Frontal cortex (tissue), 4 donors: ENCODE results near the gene CEACAM5. TPM values are rescaled to one million over a fixed set of nuclear protein-coding genes. Genes with fewer than 3 reads are reported as not detected.
"Not testable (repeated sequence)": the region's sequence is repeated elsewhere in the genome, so short reads cannot be mapped to it uniquely, and the experiment has no call there.

ENCODE experiments used
- DNase-seq, 2 donors: peaks; one replicate each; pipeline ENCODE4 v3.0.0; 2012; ENCODE audit warnings: low spot score in 2 of 2
- FAIRE-seq: peaks from 2 replicates; lab custom pipeline; 2012; peaks lifted over from hg19 to GRCh38; lab: Jason Lieb, UNC
- total RNA-seq: library from RNA; depleted of rRNA; stranded (reverse); fragments of >200 nt; gene quantifications from one replicate; pipeline ENCODE4 v1.2.3, GENCODE V29; 2014
- donor health status: control.
- donor health status: control.
- donor health status: control.

Gene CEACAM5
- total RNA-seq, 1 donor from 2014 or later = not detected

DNA sequence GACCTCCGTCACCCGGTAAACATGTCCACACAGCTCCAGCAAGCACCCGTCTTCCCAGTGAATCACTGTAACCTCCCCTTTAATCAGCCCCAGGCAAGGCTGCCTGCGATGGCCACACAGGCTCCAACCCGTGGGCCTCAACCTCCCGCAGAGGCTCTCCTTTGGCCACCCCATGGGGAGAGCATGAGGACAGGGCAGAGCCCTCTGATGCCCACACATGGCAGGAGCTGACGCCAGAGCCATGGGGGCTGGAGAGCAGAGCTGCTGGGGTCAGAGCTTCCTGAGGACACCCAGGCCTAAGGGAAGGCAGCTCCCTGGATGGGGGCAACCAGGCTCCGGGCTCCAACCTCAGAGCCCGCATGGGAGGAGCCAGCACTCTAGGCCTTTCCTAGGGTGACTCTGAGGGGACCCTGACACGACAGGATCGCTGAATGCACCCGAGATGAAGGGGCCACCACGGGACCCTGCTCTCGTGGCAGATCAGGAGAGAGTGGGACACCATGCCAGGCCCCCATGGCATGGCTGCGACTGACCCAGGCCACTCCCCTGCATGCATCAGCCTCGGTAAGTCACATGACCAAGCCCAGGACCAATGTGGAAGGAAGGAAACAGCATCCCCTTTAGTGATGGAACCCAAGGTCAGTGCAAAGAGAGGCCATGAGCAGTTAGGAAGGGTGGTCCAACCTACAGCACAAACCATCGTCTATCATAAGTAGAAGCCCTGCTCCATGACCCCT is 9.0 kb upstream of the CEACAM5 start:
- DNase-seq = no peak
- FAIRE-seq = no peak

DNA sequence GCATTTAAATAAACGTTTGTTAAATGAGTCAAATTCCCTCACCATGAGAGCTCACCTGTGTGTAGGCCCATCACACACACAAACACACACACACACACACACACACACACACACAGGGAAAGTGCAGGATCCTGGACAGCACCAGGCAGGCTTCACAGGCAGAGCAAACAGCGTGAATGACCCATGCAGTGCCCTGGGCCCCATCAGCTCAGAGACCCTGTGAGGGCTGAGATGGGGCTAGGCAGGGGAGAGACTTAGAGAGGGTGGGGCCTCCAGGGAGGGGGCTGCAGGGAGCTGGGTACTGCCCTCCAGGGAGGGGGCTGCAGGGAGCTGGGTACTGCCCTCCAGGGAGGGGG is 8.5 kb upstream of the CEACAM5 start:
- no peak for DNase-seq
- FAIRE-seq = no peak

DNA sequence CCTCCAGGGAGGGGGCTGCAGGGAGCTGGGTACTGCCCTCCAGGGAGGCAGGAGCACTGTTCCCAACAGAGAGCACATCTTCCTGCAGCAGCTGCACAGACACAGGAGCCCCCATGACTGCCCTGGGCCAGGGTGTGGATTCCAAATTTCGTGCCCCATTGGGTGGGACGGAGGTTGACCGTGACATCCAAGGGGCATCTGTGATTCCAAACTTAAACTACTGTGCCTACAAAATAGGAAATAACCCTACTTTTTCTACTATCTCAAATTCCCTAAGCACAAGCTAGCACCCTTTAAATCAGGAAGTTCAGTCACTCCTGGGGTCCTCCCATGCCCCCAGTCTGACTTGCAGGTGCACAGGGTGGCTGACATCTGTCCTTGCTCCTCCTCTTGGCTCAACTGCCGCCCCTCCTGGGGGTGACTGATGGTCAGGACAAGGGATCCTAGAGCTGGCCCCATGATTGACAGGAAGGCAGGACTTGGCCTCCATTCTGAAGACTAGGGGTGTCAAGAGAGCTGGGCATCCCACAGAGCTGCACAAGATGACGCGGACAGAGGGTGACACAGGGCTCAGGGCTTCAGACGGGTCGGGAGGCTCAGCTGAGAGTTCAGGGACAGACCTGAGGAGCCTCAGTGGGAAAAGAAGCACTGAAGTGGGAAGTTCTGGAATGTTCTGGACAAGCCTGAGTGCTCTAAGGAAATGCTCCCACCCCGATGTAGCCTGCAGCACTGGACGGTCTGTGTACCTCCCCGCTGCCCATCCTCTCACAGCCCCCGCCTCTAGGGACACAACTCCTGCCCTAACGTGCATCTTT is 7.8 kb upstream of the CEACAM5 start:
- DNase-seq = no peak
- no peak for FAIRE-seq

DNA sequence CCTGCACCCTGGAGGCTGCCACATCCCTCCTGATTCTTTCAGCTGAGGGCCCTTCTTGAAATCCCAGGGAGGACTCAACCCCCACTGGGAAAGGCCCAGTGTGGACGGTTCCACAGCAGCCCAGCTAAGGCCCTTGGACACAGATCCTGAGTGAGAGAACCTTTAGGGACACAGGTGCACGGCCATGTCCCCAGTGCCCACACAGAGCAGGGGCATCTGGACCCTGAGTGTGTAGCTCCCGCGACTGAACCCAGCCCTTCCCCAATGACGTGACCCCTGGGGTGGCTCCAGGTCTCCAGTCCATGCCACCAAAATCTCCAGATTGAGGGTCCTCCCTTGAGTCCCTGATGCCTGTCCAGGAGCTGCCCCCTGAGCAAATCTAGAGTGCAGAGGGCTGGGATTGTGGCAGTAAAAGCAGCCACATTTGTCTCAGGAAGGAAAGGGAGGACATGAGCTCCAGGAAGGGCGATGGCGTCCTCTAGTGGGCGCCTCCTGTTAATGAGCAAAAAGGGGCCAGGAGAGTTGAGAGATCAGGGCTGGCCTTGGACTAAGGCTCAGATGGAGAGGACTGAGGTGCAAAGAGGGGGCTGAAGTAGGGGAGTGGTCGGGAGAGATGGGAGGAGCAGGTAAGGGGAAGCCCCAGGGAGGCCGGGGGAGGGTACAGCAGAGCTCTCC is 6.9 kb upstream of the CEACAM5 start:
- FAIRE-seq (no peak), DNase-seq (no peak)

DNA sequence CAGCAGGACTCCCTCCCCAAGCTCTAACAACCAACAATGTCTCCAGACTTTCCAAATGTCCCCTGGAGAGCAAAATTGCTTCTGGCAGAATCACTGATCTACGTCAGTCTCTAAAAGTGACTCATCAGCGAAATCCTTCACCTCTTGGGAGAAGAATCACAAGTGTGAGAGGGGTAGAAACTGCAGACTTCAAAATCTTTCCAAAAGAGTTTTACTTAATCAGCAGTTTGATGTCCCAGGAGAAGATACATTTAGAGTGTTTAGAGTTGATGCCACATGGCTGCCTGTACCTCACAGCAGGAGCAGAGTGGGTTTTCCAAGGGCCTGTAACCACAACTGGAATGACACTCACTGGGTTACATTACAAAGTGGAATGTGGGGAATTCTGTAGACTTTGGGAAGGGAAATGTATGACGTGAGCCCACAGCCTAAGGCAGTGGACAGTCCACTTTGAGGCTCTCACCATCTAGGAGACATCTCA is 6.2 kb upstream of the CEACAM5 start:
- no peak for DNase-seq
- FAIRE-seq = no peak

DNA sequence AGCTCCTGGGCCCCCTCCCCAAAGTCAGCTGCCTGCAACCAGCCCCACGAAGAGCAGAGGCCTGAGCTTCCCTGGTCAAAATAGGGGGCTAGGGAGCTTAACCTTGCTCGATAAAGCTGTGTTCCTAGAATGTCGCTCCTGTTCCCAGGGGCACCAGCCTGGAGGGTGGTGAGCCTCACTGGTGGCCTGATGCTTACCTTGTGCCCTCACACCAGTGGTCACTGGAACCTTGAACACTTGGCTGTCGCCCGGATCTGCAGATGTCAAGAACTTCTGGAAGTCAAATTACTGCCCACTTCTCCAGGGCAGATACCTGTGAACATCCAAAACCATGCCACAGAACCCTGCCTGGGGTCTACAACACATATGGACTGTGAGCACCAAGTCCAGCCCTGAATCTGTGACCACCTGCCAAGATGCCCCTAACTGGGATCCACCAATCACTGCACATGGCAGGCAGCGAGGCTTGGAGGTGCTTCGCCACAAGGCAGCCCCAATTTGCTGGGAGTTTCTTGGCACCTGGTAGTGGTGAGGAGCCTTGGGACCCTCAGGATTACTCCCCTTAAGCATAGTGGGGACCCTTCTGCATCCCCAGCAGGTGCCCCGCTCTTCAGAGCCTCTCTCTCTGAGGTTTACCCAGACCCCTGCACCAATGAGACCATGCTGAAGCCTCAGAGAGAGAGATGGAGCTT is 4.7 kb upstream of the CEACAM5 start:
- FAIRE-seq = no peak
- DNase-seq = no peak

DNA sequence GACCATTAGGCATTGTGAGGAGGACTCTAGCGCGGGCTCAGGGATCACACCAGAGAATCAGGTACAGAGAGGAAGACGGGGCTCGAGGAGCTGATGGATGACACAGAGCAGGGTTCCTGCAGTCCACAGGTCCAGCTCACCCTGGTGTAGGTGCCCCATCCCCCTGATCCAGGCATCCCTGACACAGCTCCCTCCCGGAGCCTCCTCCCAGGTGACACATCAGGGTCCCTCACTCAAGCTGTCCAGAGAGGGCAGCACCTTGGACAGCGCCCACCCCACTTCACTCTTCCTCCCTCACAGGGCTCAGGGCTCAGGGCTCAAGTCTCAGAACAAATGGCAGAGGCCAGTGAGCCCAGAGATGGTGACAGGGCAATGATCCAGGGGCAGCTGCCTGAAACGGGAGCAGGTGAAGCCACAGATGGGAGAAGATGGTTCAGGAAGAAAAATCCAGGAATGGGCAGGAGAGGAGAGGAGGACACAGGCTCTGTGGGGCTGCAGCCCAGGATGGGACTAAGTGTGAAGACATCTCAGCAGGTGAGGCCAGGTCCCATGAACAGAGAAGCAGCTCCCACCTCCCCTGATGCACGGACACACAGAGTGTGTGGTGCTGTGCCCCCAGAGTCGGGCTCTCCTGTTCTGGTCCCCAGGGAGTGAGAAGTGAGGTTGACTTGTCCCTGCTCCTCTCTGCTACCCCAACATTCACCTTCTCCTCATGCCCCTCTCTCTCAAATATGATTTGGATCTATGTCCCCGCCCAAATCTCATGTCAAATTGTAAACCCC is 2.8 kb upstream of the CEACAM5 start:
- DNase-seq = no peak
- no peak for FAIRE-seq

DNA sequence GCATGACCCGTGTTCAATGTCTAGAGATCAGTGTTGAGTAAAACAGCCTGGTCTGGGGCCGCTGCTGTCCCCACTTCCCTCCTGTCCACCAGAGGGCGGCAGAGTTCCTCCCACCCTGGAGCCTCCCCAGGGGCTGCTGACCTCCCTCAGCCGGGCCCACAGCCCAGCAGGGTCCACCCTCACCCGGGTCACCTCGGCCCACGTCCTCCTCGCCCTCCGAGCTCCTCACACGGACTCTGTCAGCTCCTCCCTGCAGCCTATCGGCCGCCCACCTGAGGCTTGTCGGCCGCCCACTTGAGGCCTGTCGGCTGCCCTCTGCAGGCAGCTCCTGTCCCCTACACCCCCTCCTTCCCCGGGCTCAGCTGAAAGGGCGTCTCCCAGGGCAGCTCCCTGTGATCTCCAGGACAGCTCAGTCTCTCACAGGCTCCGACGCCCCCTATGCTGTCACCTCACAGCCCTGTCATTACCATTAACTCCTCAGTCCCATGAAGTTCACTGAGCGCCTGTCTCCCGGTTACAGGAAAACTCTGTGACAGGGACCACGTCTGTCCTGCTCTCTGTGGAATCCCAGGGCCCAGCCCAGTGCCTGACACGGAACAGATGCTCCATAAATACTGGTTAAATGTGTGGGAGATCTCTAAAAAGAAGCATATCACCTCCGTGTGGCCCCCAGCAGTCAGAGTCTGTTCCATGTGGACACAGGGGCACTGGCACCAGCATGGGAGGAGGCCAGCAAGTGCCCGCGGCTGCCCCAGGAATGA is 1.5 kb upstream of the CEACAM5 start:
- DNase-seq (peak in 1 of 2 donors; percentile 48), FAIRE-seq (no peak)

DNA sequence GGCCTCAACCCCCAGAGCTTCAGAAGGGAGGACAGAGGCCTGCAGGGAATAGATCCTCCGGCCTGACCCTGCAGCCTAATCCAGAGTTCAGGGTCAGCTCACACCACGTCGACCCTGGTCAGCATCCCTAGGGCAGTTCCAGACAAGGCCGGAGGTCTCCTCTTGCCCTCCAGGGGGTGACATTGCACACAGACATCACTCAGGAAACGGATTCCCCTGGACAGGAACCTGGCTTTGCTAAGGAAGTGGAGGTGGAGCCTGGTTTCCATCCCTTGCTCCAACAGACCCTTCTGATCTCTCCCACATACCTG is 969 bp upstream of the CEACAM5 start:
- no peak for DNase-seq
- no peak for FAIRE-seq

DNA sequence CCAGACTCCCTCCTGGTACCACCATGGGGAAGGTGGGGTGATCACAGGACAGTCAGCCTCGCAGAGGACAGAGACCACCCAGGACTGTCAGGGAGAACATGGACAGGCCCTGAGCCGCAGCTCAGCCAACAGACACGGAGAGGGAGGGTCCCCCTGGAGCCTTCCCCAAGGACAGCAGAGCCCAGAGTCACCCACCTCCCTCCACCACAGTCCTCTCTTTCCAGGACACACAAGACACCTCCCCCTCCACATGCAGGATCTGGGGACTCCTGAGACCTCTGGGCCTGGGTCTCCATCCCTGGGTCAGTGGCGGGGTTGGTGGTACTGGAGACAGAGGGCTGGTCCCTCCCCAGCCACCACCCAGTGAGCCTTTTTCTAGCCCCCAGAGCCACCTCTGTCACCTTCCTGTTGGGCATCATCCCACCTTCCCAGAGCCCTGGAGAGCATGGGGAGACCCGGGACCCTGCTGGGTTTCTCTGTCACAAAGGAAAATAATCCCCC is 505 bp upstream of the CEACAM5 start:
- DNase-seq = no peak
- no peak for FAIRE-seq

DNA sequence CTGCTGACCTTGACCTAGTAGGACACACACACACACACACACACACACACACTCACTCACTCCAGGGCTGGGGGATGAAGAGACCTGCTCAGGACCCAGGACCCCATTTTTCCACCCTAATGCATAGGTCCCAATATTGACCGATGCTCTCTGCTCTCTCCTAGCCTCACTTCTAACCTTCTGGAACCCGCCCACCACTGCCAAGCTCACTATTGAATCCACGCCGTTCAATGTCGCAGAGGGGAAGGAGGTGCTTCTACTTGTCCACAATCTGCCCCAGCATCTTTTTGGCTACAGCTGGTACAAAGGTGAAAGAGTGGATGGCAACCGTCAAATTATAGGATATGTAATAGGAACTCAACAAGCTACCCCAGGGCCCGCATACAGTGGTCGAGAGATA is 1.1 kb downstream of the CEACAM5 start:
- not testable (repeated sequence) for DNase-seq, FAIRE-seq

DNA sequence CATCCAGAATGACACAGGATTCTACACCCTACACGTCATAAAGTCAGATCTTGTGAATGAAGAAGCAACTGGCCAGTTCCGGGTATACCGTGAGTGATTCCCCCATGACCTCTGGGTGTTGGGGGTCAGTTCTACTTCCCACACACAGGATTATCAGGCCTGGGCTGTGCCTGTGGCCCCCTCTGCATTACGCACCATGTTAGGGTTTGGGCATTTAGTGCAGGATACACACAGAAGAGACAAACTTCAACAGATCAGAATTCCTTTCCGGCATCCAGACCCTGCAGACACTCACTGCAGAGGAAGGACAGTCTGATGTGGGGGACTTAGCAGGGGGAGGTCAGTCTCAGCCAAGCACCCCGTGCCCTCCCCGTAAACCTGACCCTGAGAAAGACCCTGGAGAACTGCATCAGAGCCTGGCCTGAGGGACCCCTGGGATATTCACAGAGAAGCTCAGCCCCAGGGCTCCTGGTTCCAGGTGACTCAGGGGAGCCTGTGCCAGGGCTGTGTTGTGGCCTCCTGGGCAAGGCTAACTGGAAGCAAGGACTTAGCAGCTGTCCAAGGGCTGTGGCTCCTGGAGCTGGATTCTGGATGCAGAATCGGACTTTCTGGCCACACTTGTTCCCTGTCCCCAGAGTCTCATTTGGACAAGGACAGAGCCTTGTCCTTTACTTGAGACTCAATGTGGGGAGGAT is 1.7 kb downstream of the CEACAM5 start:
- FAIRE-seq = no peak

DNA sequence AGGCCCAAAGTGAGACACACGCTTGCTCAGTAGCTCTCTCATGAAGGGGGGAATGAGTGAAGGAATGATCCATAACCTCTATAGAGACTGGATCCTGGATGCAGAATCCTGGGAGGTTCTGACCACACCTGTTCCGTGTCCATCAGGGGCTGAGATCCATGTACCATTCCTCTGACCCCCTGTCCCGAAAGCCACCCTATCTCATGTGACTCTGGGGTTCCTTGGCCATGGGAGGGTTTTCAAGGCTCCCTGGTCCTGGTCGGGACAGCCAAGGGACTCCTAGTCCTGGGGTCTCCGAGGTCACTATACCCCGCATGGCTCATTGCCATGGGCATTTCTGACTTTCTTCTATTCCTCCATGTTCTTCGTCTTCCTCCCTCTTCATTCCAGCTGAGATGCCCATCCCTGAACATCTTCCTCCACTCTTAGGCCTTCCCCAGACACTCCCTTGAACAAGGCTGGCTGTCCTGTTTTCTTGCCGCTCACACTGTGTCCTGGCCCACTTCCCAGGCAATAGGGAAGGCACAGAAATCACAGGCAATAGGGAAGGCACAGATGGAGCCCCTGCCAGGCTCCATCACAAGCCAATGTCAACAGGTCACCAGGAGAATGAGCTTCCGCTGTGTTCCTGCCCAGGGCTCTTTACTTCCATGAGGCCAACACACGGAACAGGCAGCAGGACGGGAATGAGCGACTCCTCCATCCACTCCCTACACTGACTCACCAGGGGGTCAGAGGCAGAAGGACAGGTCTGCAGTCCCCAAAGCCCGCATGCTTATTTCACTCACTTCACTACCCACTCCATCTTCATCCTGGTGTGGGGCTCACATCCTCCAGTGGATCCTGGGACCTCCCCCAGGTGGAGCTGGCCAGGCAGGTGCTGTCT is 3.2 kb downstream of the CEACAM5 start:
- FAIRE-seq (no peak), DNase-seq (no peak)

More for the DNA sequence above, 1.7 kb downstream of the CEACAM5 start:
- DNase-seq = no peak

DNA sequence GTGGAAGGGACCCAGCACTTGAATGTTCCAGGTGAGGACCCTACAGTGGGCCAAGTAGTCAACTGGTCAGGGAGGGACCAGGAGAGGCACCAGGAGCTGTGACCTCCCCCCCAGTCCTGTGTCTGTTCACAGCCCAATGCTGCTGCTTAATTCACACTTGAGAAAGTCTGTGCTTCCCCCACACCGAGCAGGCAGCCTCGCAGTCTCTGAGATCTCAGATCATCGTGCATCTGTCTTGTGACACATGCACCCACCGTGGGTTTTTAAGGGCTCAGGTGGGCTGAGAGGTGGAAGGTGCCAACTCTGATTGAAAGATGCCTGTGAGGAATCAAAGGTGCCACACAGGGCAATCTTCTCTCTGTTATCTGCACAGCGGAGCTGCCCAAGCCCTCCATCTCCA is 6.2 kb downstream of the CEACAM5 start:
- DNase-seq (no peak), FAIRE-seq (no peak)

DNA sequence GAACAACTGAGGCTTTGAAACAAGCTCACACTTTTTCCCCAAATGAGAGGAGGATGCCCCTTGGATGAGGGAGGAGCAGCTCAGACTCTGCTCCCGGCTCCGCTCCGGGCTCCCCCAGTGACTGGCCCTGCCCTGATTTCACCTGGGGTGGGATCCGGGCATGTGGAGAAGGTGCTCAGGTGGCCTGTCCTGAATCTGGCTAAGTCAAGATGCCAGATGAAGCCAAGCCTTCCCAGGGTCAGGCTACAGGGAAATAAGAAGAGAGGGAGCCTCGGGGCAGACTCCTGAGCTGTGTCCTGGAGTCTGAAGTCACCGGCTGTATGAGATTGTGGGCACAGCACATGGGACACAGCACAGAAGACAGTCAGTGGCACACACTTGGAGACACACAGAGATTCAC is 10.3 kb downstream of the CEACAM5 start:
- no peak for DNase-seq

DNA sequence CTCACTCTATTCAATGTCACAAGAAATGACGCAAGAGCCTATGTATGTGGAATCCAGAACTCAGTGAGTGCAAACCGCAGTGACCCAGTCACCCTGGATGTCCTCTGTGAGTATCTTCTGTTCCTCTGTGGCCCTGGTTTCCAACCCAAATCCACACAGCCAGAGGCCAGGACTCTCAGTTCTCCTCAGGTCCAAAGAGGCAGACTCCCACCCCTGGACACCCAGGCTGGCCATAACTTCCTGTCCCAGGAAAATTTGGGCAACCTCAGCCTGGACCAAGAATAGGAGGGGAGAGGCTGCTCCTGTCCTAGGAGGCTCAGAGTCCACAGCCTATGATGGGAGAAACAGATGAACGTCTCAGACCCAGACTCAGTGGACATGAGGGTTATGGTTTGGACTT is 11.7 kb downstream of the CEACAM5 start:
- no peak for FAIRE-seq
- DNase-seq = no peak

More for the DNA sequence above, 10.3 kb downstream of the CEACAM5 start:
- no peak for FAIRE-seq

DNA sequence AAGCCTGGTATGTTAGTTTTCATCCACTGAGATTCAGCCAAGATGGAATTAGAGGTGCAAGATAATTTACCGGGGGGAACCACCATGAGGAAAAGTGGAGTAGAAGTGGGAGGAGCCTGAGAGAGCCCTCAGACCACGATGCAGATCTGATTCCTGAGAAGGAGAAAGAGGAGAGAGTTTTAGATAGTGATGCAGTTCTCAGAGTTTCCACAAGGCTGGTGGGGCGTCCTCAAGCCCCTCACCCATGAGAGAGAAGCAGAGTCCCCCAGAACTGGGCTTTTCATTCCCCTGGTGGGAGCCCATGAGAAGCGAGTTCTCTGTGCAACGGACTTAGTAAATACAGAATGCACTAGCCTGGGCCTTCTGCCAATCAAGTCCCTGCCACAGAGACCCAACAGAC is 18.1 kb downstream of the CEACAM5 start:
- FAIRE-seq = no peak
- no peak for DNase-seq
